Kidney tubule cell (primary cell): ENCODE measurements around the gene CCSAP.

ENCODE experiments used
- DNase-seq: peaks from one replicate; pipeline ENCODE4 v3.0.0-alpha.2; 2018; ENCODE audit warnings: low spot score

The CCSAP gene

GRCh38 chr1:229286099-229286766, 56.6 kb downstream of the CCSAP start:
- DNase-seq: no peak

GRCh38 chr1:229285440-229285839, 57.4 kb downstream of the CCSAP start:
- DNase-seq: no peak

DNA sequence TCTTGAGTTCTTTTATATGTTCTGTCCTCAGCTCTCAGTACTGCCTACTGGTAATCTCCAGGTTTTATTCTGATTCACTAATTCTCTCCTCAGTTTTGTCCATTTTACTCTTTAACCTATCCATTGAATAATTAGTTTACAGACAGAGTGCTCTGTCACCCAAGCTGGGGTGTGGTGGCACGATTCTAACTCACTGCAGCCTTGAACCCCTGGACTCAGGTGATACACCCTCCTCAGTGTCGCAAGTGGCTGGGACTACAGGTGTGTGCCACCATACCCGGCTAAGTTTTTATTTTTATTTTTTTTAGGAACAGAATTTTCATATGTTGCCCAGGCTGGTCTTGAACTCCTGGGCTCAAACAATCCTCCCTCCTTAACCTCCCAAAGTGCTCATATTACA, 58.0 kb downstream of the CCSAP start:
- no peak for DNase-seq

DNA sequence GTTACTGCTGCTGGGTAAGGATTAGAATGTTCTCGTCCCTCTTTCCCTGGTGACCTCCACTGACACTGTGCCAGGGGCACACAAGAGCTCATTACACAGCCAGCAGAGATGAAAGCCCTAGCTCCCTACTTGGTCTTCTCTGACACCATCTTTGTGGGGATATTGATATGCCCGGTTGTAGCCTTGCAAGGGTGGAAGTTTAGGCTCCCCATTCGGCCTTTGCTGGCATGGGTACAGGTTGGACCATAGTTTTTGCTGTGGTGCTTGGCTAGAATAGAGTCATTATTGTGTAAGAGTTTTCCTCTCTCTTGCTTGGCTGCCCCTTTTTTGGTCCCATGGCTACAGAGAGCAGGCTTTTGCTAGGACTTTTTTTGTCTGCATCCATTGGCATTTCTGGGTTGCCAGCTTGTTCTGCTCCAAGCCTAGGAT, 59.6 kb downstream of the CCSAP start:
- no peak for DNase-seq

DNA sequence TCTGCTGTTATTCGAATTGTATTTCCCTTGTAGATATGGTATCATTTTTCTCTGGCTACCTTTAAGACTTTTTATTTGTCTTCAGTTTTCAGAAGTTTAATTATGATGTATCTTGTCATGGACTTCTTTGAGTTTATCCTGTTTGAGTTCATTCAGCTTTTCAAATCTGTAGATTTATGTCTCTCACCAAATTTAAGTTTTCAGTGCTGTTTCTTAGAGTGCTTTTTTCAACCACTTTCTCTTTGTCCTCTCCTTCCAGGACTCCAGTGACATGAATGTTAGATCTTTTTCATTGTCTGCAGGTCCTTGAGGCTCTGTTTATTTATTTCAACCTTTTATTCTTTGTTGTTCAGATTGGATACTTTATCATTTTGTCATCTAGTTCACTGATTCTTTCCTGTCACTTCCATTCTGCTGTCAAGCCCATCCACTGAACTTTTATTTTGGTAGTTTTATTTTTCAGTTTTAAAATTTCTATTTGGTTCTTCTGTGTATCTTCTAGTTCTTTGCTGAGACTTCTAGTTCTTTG, 60.5 kb downstream of the CCSAP start:
- no peak for DNase-seq

DNA sequence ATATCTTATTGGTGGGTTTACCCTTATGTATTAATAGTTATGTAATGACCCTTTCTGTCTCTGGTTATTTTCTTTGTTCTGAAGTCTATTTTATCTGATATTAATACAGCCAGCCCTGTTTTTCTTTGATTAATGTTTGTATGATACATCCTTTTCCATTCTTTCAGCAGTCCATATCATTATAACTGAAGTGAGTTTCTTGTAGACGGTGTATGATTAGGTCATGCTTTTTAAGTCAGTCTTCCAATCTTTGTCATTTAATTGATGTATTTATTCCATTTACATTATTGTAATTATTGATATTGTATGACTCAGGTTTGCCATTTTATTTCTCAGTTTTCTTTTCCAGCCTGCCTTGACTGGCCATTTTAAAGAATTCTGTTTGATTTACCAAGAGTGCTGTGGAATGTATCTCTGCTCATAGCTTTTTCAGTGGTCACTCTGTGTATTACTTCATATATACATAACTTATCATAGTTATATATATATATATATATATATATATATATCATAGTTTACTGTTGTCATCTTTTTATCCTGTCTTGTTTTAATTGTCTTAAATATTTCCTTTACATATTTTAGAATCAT, 61.4 kb downstream of the CCSAP start:
- DNase-seq: no peak

- no peak for DNase-seq
These were observed 61.9 kb downstream of the CCSAP start for GRCh38 chr1:229280921-229281320.

GRCh38 chr1:229280037-229280828, 62.6 kb downstream of the CCSAP start:
- DNase-seq: no peak

DNA sequence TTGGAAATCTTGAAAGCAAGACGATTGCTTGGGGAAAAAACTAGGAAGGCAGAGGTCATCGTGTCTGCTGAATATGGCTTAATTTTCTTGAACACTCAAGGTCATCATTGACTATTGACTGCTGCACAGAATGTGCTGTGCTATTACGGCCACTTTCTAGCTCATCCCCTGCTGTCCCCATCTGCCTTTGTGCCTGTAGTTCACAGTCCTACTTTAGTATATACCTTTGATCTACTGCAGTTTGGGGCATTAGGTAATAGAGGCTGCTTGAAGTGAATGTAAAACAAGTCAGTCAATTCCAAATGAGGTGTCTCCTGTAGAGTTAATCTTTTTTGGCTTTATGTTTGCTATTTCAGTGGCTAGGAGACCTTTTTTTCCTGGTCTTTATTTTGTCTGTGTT, 63.6 kb downstream of the CCSAP start:
- DNase-seq: no peak

DNA sequence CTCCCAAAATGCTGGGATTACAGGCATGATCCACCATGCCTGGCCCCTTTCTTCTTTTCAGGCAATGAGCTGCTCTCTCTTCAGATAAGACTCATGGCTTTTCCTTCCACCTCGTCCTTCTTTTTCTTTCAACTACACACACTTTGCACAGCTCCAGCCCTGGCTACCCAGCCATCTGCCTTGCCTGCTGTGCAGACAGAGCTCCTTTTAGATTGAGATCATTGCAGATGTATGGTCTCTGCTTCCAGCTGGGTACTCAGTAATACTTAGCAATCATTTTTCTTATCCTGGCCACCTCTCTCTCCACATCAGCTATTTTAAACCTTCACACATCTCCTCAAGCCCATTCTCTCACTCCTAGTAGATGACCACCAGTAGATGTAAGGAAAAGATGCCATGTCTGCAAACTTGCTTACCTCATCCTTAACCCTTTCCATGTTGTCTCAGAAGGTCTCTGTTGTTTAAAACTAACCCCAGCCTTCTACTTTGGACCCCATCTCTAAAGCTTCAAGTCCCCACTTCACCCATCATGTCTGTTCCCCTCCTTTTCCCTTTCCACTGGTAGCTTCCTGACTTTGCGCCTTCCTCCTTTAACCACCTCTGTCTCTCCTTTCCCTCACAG, 64.6 kb downstream of the CCSAP start:
- DNase-seq: no peak

DNA sequence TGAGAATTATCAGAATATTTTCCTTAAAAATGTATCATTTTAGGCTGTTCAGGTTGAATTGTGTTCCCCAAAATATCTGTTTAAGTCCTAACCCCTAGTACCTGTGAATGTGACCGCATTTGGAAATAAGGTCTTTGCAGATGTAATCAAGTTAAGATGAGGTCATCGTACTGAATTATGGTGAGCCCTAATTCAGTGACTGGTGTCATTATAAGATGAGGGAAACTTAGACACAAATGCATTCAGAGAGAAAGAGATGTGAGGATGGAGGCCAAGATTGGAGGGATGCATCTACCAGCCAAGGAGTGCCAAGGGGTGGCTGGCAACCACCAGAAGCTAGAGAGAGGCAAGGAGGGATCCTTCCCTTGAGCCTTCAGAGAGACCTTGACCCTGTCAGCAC, 67.8 kb downstream of the CCSAP start:
- no peak for DNase-seq

- DNase-seq: peak; percentile 29
These were observed 69.2 kb downstream of the CCSAP start for GRCh38 chr1:229273507-229274232.

- peak; percentile 31 for DNase-seq
These were observed 70.4 kb downstream of the CCSAP start for GRCh38 chr1:229272164-229273158.

DNA sequence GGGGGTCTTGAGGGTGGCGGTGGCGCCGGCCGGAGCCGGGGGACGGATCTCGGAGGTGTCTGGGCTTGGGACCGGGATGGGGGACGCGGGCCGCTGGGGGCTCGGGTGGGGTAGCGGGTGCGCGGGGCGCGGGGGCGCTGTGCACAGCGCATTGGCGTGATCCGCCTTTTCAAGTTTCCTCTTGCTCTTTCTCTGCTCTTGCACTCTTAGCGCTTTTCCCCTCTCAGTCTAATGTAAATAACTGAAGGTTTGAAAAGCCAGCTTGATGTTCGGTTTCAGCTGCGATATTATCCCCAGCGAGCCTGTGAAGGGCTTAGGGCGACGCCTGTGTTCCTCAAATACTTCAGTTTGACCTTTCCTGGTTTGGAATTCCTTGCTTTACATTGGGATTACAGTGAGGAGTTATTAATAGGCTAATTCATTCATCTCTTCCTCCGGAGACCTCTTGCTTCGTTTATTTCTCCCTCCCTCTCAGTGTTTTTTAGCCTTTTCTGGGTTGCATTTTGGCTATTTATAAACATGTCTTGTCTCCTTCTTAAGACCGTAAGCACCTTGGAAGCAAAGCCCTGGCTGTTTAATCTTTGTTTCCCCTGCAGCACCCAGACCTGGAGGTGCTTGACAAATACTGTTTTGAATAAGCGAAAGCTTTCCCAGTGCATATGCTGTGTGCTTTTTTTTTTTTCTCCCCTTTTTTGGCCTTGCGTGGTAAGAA, 71.2 kb downstream of the CCSAP start:
- peak; percentile 28 for DNase-seq
